ENCODE measurements around the gene AMMECR1.

The AMMECR1 gene

GRCh38 chrX:110311437-110312230, 6.3 kb downstream of the AMMECR1 start:
- DNase-seq (ENCODE audit: low spot score) = no peak

- no peak for DNase-seq (ENCODE audit: low spot score)
Observed at GRCh38 chrX:110310896-110311295, 7.0 kb downstream of the AMMECR1 start.

- peak; percentile 7 for DNase-seq (ENCODE audit: low spot score)
Observed at GRCh38 chrX:110310000-110310790, 7.7 kb downstream of the AMMECR1 start.

GRCh38 chrX:110308220-110308619, 9.7 kb downstream of the AMMECR1 start:
- no peak for DNase-seq (ENCODE audit: low spot score)

- DNase-seq (ENCODE audit: low spot score) = no peak
Observed at GRCh38 chrX:110304884-110305283, 13.0 kb downstream of the AMMECR1 start.

- DNase-seq (ENCODE audit: low spot score) = no peak
Observed at GRCh38 chrX:110304371-110304770, 13.5 kb downstream of the AMMECR1 start.

- no peak for DNase-seq (ENCODE audit: low spot score)
Observed at GRCh38 chrX:110302975-110303374, 14.9 kb downstream of the AMMECR1 start.

GRCh38 chrX:110301194-110301593, 16.7 kb downstream of the AMMECR1 start:
- no peak for DNase-seq (ENCODE audit: low spot score)

- DNase-seq (ENCODE audit: low spot score) = no peak
Observed at GRCh38 chrX:110294087-110294486, 23.8 kb downstream of the AMMECR1 start.

GRCh38 chrX:110293658-110294057, 24.2 kb downstream of the AMMECR1 start:
- no peak for DNase-seq (ENCODE audit: low spot score)

- DNase-seq (ENCODE audit: low spot score) = no peak
Observed at GRCh38 chrX:110287605-110288004, 30.3 kb downstream of the AMMECR1 start.

- peak; percentile 38 for DNase-seq (ENCODE audit: low spot score)
Observed at GRCh38 chrX:110286106-110286505, 31.8 kb downstream of the AMMECR1 start.

GRCh38 chrX:110284159-110284558, 33.7 kb downstream of the AMMECR1 start:
- peak; percentile 41 for DNase-seq (ENCODE audit: low spot score)

GRCh38 chrX:110282922-110283321, 35.0 kb downstream of the AMMECR1 start:
- no peak for DNase-seq (ENCODE audit: low spot score)

- no peak for DNase-seq (ENCODE audit: low spot score)
Observed at GRCh38 chrX:110281377-110281776, 36.5 kb downstream of the AMMECR1 start.

- peak; percentile 14 for DNase-seq (ENCODE audit: low spot score)
Observed at GRCh38 chrX:110280954-110281353, 36.9 kb downstream of the AMMECR1 start.

- DNase-seq (ENCODE audit: low spot score) = no peak
Observed at GRCh38 chrX:110277609-110278008, 40.3 kb downstream of the AMMECR1 start.

GRCh38 chrX:110276778-110277177, 41.1 kb downstream of the AMMECR1 start:
- no peak for DNase-seq (ENCODE audit: low spot score)

GRCh38 chrX:110268886-110269285, 49.0 kb downstream of the AMMECR1 start:
- DNase-seq (ENCODE audit: low spot score) = no peak

GRCh38 chrX:110268395-110268794, 49.5 kb downstream of the AMMECR1 start:
- DNase-seq (ENCODE audit: low spot score) = no peak

GRCh38 chrX:110267874-110268273, 50.0 kb downstream of the AMMECR1 start:
- no peak for DNase-seq (ENCODE audit: low spot score)

GRCh38 chrX:110265661-110266060, 52.2 kb downstream of the AMMECR1 start:
- DNase-seq (ENCODE audit: low spot score) = no peak

GRCh38 chrX:110259117-110259516, 58.8 kb downstream of the AMMECR1 start:
- DNase-seq (ENCODE audit: low spot score) = no peak
